Right renal cortex interstitium (tissue), 3 donors: ENCODE results near the gene DIAPH1. TPM values are rescaled to one million over a fixed set of nuclear protein-coding genes. Genes with fewer than 3 reads are reported as not detected.

Experiments
- DNase-seq, 3 donors: peaks; one replicate each; pipeline ENCODE4 v3.0.0-alpha.2; 2013; ENCODE audit warnings: low read depth in 3 of 3, low spot score in 2 of 3
- polyA plus RNA-seq, 3 donors: library from polyadenylated mRNA; unstranded; fragments of 120-200 nt; gene quantifications; one replicate each; pipeline ENCODE4 v1.2.1, GENCODE V29; 2013; ENCODE audit not compliant: insufficient read length in 3 of 3

The DIAPH1 gene
- 10 to 100 TPM; 74.8 to 81.9 (median 79.7) TPM for polyA plus RNA-seq

- peak; percentile 80 to 91 (median 83) for DNase-seq
Measured at GRCh38 chr5:141618804-141619554, at the start of gene DIAPH1. TSS of gene DIAPH1 (minus strand) at chr5:141619000. CDS start at chr5:141618914, 86 bp downstream.

DNA sequence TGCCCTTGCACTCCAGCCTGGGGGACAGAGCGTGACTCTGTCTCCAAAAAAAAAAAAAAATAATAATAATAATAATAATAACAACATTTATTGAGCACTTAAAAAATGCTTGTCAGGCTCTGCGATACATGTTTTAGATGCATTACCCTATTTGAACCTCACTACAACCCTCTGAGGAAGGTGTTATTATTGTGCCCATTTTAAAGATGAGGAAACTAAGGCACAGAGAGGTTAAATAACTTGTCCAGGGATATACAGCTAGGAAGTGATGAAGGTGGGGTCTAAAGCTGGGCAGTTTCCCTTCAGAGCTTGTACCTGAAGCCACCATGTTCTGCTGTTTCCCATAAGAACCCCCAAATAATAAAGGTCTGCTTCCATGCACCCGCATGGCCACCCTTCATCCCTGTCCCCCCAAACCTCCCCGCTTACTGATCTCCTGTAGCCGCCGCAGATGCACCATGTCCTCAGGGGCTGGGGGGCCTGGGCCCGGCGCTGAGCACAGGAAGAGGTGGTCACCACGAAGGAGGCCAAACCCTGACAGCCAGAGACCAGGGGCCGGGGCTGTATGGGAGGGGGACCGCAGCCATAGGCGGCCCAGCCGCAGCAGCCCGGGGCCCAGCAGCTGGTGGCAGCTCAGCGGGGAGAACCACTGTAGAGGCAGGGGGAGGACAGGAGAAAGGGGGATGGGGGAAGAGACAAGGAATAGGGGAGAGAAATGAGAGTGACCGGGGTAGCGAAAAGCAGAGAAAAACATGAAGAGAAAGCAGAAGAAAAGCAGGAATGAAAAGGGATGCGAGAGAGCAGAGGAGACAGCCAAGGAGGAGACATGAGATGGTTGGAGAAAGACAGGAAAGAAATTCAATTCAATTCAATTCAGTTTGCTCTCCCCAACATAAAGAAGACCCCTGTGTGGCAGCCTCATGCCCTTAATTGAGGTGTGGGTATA, 47.5 kb upstream of the DIAPH1 start:
- no peak for DNase-seq

DNA sequence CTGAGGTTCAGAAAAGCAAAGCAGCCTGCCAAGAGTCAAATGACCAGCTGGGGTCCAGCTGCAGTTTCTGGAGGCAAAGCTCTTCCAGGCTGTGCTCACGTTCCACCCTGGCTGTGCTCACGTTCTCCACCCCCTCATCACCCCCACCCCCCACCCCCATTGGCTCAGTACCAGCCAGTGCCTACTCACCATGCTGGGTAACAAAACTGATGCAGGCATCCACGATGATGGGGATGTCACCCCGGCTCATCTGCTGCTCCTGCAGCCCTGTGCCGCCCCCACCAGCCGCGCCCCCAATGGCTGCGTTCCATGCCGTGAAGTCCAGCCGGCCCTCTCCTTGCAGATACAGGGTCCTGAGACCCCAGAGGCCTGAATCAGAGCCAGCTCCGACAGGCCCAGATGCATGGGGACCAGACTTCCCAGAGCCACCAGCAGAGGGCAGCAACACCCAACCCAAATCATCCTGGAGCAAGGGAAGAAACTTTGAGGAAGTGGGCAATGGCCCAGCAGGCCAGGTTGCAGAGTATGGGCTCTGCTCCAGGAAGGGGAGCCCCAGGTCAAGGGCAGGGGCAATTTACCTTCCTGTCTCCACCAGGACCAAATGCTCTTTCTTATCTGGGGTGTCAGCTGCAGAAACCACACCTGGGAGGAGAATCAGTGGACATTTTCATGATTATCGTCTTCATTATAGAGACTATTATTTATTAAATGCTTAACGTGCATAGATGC, 46.1 kb upstream of the DIAPH1 start:
- DNase-seq, result no peak

DNA sequence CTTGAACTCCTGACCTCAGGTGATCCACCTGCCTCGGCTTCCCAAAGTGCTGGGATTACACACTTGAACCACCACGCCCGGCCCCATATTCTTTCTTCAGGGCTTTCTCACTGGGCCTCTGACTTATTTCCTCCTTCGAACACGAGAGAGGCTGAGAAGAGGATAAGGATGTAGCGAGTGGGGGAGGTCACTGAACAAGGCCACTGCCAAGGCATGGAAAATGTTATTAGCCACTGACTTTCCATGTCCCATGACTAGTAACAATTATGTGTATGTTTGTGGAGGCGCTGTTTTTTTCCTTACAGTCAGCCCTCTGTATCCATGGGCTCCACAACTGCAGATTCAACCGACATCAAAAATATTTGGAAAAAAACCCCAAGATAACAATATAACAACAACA, 44.7 kb upstream of the DIAPH1 start:
- DNase-seq, result no peak

DNA sequence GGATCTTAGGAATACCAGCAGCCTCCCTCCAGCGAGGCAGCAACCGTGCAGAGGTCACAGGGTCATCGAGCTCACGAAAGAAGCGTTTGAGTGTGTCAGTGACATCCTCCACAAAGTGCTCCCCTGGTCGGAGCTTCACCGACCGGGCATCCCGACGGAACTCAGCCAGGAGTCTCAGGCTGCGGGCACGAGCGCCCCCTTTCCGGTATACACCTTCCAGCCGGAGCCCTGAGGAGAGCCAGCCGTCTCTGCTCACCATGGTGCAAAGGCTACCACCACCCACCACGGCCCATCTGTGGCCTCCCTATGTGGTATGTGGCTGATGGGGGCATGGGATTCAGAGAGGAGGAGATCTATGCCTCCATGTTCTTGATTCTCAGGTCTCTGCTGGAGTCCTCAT, 43.2 kb upstream of the DIAPH1 start:
- DNase-seq, result no peak

DNA sequence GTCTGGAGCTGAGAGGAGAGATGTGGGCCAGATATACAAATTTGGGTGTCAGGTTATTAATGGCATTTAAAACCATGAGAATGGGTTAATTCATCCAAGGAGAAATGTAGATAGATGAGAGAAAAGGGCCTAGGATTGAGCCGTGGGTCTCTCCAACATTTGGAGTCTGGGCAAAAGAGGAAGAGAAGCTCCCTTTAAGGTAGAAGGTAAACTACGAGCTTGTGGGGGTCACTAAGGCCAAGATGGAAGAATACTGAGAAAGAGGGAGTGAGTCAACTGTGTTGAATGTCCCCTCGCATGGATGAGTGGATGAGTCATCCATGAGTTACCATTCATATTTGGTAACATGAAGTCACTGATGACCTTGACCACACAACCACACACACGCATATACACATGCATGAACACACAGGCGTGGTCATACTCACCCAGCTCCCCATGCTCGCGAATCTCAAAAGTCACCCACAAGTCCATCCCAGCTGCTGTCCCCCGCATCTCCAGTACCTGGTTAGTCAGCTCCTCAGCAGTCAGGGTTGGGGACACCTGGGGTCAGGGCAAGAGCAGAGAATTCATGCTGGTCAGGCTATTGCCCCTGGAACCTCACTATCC, 39.2 kb upstream of the DIAPH1 start:
- DNase-seq, result no peak

GRCh38 chr5:141657404-141657803, 38.6 kb upstream of the DIAPH1 start:
- no peak for DNase-seq

GRCh38 chr5:141656396-141656795, 37.6 kb upstream of the DIAPH1 start:
- DNase-seq, result no peak

DNA sequence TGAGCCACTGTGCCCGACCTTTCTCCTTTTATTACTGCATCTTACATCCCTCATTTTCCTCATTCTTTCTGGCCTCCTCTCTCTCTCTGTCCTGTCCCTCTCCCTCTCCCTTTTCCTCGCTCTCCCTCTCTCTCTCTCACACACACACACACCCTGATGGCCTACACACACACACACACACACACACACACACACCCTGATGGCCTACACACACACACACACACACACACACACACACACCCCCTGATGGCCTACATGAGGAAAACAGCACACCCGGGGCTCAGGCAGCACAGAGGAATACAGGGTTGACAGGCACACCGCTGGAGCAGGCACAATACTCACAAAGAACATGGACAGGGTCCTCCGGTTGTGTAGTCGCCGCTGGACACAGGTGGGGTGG, 36.2 kb upstream of the DIAPH1 start:
- no peak for DNase-seq

GRCh38 chr5:141654298-141654697, 35.5 kb upstream of the DIAPH1 start:
- no peak for DNase-seq

GRCh38 chr5:141651728-141652105, 32.9 kb upstream of the DIAPH1 start:
- no peak for DNase-seq

- no peak for DNase-seq
Measured at GRCh38 chr5:141650851-141651727, 32.3 kb upstream of the DIAPH1 start, which contains the start of gene FCHSD1. TSS of gene FCHSD1 (minus strand) at chr5:141651418. CDS start at chr5:141651368, 50 bp downstream.

DNA sequence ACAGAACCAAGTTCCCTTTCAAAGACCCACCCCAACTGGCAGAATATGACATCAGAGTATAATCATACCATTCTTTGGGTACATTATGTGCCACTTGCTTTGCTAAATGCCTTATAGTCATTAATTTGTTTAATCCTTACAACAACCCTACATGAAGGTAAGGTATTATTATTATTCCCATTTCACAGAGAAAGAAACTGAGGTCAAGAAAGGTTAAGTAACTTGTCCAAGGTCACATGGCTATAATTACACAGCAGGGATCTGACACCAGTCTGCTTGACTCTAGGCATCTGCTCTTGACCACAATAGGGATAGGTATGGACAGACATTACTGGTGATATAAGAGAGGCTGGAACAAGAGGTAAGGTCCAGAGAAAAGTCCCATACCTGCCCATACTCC, 31.2 kb upstream of the DIAPH1 start:
- DNase-seq, result no peak

- DNase-seq, result no peak
Measured at GRCh38 chr5:141649056-141649688, 30.4 kb upstream of the DIAPH1 start.

DNA sequence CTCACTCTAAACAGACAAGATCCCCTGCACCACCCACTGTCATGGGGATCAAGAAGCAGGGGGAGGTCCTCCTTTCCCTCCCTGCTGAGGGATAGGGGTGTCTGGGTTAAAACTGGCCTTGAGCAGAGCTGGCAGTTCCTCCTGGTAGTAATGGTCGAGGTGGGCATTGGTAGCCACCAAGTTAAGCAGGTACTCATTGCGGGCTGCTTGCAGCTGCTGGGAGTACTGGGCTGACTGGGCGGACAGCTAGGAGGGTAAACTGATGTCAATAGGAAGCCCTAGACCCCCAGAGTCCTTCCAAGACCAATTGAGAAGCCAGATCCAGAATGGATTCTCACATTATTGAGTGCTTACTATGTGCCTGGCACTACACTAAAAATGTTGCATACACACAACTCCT, 29.1 kb upstream of the DIAPH1 start:
- DNase-seq, result no peak

GRCh38 chr5:141647242-141647641, 28.4 kb upstream of the DIAPH1 start:
- no peak for DNase-seq

GRCh38 chr5:141646026-141646425, 27.2 kb upstream of the DIAPH1 start:
- DNase-seq, result no peak

GRCh38 chr5:141641634-141642267, 23.0 kb upstream of the DIAPH1 start:
- no peak for DNase-seq

DNA sequence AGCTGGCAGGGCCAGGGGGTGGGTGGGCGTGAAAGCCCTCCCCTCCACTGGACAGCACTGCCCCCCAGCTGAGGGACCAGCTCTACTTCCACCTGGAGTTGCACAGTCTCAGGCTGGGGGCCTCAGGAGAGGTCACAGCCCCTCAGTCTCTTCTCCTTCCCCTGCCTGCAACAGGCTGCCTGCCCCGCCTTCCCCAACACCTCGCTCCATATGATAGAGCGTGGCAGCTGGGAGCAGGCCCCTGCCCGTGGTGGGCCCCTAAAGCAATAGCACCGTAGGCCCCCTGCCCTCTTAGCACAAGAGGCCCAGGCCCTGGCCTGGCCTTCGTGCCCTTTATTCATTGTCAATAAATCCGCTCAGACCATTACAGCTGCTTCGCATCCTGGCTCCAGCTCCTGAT, 21.9 kb upstream of the DIAPH1 start:
- DNase-seq, result no peak
